GM23338 (cell line): Measurements from ENCODE around the gene E2F3.

ENCODE experiments used
- CREB1 ChIP-seq: fragments of 250-450 bp; sonication (Bioruptor Pico); IDR thresholded peaks from 2 replicates; pipeline ENCODE4 v1.5.0; 2020; ENCODE audit warnings: low read depth, mild to moderate bottlenecking, moderate library complexity
- EZH2 ChIP-seq: fragments of 200-600 bp; sonication (generic); IDR thresholded peaks from one replicate; pipeline ENCODE4 v1.8.0; 2017; ENCODE audit warnings: antibody characterized with exemption, mild to moderate bottlenecking, low read depth; ENCODE audit not compliant: unreplicated experiment
- EZH2phosphoT487 ChIP-seq: fragments of 200-600 bp; sonication (generic); IDR thresholded peaks from one replicate; pipeline ENCODE4 v1.8.1; 2018; ENCODE audit warnings: antibody characterized with exemption; ENCODE audit not compliant: unreplicated experiment
- JUNB ChIP-seq: IDR thresholded peaks from one replicate; pipeline ENCODE4 v1.6.1; 2016; ENCODE audit warnings: antibody characterized with exemption; ENCODE audit not compliant: unreplicated experiment
- POLR2AphosphoS5 ChIP-seq: IDR thresholded peaks from 2 replicates; pipeline ENCODE4 v1.6.1; 2016; ENCODE audit warnings: antibody characterized with exemption, low read depth
- ZNF331 ChIP-seq: fragments of 250-450 bp; sonication (Bioruptor Pico); IDR thresholded peaks from 2 replicates; pipeline ENCODE4 v1.5.0; 2020; ENCODE audit warnings: low read depth, mild to moderate bottlenecking, moderate library complexity
- TF ChIP-seq, protein P1 (sequence below), 2 experiments: fragments of 200-600 bp in 1 of 2; sonication (generic) in 1 of 2; conservative IDR thresholded peaks; 2 replicates each; pipeline versions ENCODE4 v1.5.1 to v1.6.1; 2016 to 2017; ENCODE audit warnings: antibody characterized with exemption in 2 of 2, low read depth in 2 of 2, mild to moderate bottlenecking in 2 of 2, moderate library complexity in 1 of 2
- TF ChIP-seq, protein P2 (sequence below): fragments of 250-450 bp; sonication (Bioruptor Pico); IDR thresholded peaks from 2 replicates; pipeline ENCODE4 v1.5.0; 2020; ENCODE audit warnings: mild to moderate bottlenecking, moderate library complexity
- TF ChIP-seq, protein P3 (sequence below): IDR thresholded peaks from 2 replicates; pipeline ENCODE4 v1.6.1; 2016; ENCODE audit warnings: antibody characterized with exemption

DNA sequence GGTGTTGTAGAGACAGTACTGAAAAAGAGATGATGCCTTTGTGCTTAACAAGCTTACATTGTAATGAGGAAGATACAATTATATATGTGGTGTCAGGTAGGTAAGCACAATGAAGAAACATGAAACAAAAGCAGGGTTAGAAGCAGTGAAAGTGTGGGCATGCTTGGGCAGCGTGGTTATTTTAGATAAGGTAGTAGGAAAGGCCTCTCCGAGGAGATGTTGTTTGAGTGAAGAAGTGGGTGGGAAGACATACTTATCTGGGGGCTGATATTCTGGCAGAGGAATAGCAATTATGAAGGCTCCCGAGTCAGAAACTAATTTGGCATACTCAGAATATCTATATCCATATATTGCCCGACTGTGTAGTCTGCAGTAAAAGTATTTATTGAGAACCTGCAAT is 137.2 kb downstream of the E2F3 start:
- TF ChIP-seq, protein P1, sequence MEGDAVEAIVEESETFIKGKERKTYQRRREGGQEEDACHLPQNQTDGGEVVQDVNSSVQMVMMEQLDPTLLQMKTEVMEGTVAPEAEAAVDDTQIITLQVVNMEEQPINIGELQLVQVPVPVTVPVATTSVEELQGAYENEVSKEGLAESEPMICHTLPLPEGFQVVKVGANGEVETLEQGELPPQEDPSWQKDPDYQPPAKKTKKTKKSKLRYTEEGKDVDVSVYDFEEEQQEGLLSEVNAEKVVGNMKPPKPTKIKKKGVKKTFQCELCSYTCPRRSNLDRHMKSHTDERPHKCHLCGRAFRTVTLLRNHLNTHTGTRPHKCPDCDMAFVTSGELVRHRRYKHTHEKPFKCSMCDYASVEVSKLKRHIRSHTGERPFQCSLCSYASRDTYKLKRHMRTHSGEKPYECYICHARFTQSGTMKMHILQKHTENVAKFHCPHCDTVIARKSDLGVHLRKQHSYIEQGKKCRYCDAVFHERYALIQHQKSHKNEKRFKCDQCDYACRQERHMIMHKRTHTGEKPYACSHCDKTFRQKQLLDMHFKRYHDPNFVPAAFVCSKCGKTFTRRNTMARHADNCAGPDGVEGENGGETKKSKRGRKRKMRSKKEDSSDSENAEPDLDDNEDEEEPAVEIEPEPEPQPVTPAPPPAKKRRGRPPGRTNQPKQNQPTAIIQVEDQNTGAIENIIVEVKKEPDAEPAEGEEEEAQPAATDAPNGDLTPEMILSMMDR (conservative IDR thresholded peaks at IDR 0.05; ENCODE audit: low read depth in 2 of 2), result no peak
- TF ChIP-seq POLR2AphosphoS5 (no peak), EZH2 (no peak), CREB1 (CRISPR knock-in tag) (no peak), EZH2phosphoT487 (no peak), JUNB (no peak), ZNF331 (CRISPR knock-in tag) (no peak)
- TF ChIP-seq, protein P2, sequence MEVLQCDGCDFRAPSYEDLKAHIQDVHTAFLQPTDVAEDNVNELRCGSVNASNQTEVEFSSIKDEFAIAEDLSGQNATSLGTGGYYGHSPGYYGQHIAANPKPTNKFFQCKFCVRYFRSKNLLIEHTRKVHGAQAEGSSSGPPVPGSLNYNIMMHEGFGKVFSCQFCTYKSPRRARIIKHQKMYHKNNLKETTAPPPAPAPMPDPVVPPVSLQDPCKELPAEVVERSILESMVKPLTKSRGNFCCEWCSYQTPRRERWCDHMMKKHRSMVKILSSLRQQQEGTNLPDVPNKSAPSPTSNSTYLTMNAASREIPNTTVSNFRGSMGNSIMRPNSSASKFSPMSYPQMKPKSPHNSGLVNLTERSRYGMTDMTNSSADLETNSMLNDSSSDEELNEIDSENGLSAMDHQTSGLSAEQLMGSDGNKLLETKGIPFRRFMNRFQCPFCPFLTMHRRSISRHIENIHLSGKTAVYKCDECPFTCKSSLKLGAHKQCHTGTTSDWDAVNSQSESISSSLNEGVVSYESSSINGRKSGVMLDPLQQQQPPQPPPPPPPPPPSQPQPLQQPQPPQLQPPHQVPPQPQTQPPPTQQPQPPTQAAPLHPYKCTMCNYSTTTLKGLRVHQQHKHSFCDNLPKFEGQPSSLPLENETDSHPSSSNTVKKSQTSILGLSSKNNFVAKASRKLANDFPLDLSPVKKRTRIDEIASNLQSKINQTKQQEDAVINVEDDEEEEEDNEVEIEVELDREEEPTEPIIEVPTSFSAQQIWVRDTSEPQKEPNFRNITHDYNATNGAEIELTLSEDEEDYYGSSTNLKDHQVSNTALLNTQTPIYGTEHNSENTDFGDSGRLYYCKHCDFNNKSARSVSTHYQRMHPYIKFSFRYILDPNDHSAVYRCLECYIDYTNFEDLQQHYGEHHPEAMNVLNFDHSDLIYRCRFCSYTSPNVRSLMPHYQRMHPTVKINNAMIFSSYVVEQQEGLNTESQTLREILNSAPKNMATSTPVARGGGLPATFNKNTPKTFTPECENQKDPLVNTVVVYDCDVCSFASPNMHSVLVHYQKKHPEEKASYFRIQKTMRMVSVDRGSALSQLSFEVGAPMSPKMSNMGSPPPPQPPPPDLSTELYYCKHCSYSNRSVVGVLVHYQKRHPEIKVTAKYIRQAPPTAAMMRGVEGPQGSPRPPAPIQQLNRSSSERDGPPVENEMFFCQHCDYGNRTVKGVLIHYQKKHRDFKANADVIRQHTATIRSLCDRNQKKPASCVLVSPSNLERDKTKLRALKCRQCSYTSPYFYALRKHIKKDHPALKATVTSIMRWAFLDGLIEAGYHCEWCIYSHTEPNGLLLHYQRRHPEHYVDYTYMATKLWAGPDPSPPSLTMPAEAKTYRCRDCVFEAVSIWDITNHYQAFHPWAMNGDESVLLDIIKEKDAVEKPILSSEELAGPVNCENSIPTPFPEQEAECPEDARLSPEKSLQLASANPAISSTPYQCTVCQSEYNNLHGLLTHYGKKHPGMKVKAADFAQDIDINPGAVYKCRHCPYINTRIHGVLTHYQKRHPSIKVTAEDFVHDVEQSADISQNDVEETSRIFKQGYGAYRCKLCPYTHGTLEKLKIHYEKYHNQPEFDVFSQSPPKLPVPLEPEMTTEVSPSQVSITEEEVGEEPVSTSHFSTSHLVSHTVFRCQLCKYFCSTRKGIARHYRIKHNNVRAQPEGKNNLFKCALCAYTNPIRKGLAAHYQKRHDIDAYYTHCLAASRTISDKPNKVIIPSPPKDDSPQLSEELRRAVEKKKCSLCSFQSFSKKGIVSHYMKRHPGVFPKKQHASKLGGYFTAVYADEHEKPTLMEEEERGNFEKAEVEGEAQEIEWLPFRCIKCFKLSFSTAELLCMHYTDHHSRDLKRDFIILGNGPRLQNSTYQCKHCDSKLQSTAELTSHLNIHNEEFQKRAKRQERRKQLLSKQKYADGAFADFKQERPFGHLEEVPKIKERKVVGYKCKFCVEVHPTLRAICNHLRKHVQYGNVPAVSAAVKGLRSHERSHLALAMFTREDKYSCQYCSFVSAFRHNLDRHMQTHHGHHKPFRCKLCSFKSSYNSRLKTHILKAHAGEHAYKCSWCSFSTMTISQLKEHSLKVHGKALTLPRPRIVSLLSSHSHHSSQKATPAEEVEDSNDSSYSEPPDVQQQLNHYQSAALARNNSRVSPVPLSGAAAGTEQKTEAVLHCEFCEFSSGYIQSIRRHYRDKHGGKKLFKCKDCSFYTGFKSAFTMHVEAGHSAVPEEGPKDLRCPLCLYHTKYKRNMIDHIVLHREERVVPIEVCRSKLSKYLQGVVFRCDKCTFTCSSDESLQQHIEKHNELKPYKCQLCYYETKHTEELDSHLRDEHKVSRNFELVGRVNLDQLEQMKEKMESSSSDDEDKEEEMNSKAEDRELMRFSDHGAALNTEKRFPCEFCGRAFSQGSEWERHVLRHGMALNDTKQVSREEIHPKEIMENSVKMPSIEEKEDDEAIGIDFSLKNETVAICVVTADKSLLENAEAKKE (CRISPR knock-in tag), result no peak
- TF ChIP-seq, protein P3, sequence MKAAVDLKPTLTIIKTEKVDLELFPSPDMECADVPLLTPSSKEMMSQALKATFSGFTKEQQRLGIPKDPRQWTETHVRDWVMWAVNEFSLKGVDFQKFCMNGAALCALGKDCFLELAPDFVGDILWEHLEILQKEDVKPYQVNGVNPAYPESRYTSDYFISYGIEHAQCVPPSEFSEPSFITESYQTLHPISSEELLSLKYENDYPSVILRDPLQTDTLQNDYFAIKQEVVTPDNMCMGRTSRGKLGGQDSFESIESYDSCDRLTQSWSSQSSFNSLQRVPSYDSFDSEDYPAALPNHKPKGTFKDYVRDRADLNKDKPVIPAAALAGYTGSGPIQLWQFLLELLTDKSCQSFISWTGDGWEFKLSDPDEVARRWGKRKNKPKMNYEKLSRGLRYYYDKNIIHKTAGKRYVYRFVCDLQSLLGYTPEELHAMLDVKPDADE, result no peak
